Right ventricle myocardium superior (tissue), 1 donor: ENCODE results near the gene GFI1B. TPM values are rescaled to one million over a fixed set of nuclear protein-coding genes. Genes with fewer than 3 reads are reported as not detected.
A peak's percentile ranks its signal among the peaks of the same experiment; 100 is the strongest.
"Not testable (repeated sequence)": the region's sequence is repeated elsewhere in the genome, so short reads cannot be mapped to it uniquely, and the experiment has no call there.

Experiments used
- ATAC-seq: fragments of 200-7000 bp; cut with Tn5 transposase; one replicate; pipeline ENCODE4 v1.9.1; 2020; ENCODE audit warnings: mild to moderate bottlenecking; ENCODE audit not compliant: poor library complexity
- DNase-seq: peaks from one replicate; pipeline ENCODE4 v3.0.0-alpha.2; 2020
- intact Hi-C: fragments of 100-400 bp; cut with DNase I; formaldehyde crosslinking; loops from one replicate; pipeline ENCODE4 v1.11.2; 2022
- total RNA-seq: library from RNA; stranded (reverse); fragmentation: NEBNext Ultra II Directional; extraction: Animal tissue kit (Norgen Biotek cat#: 25700); gene quantifications from one replicate; pipeline ENCODE4 v1.2.1, GENCODE V29; 2021
- donor health status: DM: no; HTN: yes; CAD: no; lungs with severe emphysema.

Gene GFI1B
- total RNA-seq, 1 donor from 2014 or later, result not detected

DNA sequence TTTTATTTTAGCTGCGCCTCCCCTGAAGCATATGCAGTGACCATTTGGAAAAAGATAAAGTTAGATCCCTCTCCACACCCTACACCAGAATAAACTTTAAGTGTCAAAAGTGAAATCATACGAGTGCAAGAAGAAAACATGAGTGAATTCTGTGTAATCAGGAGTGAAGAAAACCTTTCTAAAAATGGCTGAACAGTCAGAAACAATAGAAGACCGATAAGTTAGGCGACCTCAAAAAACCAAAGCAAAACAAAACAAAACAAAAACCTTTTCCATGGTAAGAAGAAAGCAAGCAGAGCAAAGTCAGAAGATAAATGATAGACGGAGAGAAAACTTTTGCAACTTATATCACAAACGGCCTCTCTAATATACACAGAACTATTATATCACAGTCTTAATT, 17.5 kb upstream of the GFI1B start:
- intact Hi-C loops, result no loop called here
- DNase-seq, result no peak
- ATAC-seq, result no peak

DNA sequence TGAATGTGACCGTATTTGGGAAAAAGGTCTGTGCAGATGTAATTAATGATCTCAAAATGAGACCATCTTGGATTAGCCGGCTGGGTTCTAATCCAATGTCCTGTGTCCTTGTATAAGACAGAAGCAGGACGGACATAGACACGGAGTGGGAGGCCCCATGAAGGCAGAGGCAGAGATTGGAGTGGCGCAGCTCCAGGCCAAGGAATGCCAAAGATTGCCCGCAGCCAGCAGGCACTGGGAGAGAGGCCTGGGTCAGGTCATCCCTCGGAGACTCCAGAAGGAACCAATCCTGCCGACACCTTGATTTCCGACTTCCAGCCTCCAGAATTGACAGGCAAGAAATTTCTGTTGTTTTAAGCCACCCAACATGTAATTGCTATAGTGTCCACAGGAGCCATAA, 13.0 kb upstream of the GFI1B start:
- intact Hi-C loops, result no loop called here
- ATAC-seq, result peak; percentile 41

DNA sequence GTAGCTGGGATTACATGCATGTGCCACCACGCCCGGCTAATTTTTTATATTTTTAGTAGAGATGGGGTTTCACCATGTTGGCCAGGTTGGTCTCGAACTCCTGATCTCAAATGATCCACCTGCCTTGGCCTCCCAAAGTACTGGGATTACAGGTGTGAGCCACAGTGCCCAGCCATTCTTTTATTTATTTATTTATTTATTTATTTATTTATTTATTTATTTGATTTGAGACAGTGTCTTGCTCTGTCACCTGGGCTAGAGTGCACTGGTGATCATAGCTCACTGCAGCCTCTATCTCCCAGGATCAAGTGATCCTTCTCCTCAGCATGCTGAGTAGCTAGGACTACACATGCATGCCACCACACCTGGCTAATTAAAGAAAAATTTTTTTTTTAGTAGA, 10.6 kb upstream of the GFI1B start:
- intact Hi-C loops, ATAC-seq, DNase-seq: not testable (repeated sequence)

More for the DNA sequence above, 13.0 kb upstream of the GFI1B start:
- no peak for DNase-seq

DNA sequence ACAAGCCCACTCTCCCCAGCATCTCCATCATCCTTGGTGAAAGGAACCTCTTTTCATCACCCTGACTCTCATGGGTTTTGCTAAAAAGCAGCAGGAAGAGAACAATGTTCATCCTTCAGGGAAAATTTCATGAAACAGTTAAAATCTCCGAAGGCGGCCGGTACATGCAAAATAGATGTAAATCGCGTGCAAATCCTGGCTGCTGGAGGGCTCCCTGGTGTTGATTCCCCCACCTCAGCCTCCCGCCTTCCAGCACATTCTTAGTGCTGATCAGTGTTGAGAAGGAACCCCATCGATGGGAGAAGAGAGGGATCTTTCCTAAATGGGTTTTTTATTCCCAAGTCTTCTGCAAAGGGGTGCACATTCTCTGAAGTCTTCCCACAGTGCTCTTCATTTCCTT, 8.7 kb upstream of the GFI1B start:
- ATAC-seq (no peak), DNase-seq (no peak)
- intact Hi-C loops, result loop anchor here (10.0 kb wide), 1 partner anchor 155 kb away; no protein-coding TSS in a partner anchor

DNA sequence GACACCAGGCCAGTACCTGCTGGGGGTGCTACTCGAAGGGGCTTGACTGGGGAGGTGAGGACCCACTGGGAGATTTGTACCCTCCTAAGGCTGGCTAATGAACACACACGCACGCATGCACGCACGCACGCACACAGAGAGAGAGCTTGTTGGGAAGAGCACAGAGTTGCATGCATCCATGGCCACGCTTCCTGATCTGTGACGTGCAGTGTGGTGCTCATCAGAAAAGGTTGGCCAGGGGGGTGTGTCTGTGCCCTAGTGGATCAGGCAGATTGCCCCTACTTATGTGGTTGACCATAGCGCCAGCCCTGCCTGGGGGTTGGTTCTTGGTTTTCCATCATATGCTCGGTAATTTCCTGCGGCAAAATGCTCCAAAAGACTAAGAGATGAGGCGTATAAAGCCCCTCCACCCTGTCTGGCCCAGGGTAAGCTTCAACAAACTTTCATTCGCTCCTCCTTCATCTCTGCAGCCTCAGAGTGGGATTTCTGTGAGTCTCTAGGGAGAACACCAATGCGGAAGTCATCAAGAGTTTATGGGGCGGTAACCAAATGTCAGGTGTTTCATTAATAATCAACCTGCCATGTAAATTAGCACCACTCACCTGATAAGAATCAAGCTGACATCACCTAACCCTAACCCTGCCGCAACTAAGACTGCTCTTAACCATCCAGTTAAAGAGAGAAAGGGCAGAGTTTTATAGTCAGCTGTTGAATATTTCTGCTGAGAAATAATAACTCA, 8.0 kb upstream of the GFI1B start:
- ATAC-seq, result no peak
- no peak for DNase-seq
- intact Hi-C loops, result loop anchor here (10.0 kb wide), 1 partner anchor 156 kb away; no protein-coding TSS in a partner anchor

DNA sequence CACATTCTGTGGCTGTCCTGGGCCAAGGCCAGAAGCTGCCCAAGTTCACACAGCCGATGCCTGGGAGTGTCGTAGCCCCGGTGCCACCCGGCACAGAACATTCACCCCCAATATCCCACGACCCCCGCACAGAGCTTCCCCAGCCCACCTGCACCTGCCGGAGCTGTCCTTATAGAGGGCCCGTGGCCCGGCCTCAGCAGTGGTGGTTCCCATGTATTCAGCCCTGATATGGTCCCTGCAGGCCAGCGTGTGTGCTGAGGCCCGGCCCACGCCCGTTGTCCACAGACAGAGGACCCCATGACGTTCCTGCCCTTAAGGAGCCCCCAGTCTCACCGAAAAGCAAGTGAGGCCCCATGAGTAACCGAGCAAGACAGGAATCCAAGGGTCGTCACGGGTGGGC, 5.3 kb upstream of the GFI1B start:
- no peak for ATAC-seq
- intact Hi-C loops, result loop anchor here (10.0 kb wide), 1 partner anchor 158 kb away; no protein-coding TSS in a partner anchor
- DNase-seq, result no peak

DNA sequence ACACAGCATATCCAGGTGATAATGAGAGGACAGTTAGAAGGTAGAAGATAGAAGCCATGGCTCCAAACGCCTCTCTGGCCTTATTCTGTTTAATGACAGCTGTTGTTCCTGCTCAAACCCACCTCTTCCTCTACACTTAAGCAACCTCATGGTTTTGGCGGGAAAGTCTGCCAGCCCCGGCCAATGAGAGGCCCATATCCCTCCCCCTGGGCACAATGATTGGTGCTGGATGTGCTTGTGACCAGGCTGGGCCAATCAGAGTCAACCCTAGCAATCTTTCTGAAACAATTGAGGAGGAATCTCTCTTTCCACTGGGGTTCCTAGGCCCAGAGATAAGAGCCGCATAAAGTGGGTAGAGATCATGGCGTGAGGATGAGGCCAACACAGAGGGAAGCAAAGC, 4.8 kb upstream of the GFI1B start:
- DNase-seq (no peak), ATAC-seq (no peak)
- intact Hi-C loops, result loop anchor here (10.0 kb wide), 1 partner anchor 159 kb away; no protein-coding TSS in a partner anchor

DNA sequence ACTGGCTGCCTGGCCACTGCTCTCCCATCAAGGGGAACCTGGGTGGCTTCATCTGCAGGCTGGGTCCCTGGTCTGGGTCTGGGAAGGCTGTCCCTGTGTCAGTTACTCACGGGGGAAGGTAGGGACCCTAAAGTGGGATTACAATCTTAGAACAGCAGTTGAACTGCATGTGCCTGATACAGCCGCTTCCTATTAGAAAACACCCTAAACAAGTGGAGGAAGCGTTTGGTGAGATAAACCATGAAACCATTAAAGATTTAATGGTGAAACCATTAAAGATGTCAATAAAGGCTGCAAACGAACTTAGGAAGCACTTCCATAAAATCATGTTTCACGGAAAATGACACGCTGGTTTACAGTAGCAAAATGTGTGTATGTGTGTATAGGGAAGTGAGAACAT, 2.5 kb upstream of the GFI1B start:
- DNase-seq (no peak), ATAC-seq (no peak)
- intact Hi-C loops, result loop anchor here (10.0 kb wide), 1 partner anchor 161 kb away; no protein-coding TSS in a partner anchor

DNA sequence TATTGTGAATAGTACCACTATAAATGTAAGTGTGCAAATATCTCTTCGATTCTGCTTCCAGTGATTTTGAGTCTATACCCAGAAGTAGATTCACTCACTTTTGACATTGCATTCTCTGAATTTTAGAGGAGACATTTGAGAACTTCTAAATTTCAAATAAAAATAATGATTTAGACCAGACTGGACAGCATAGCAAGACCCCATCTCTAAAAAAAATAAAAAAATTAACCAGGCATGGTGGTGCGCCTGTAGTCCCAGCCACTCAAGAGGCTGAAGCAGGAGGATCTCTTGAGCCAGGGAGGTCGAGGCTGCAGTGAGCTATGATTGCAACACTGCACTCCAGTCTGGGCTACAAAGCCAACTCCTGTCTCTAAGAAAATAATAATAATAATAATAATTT, 1.9 kb upstream of the GFI1B start:
- intact Hi-C loops, result loop anchor here (10.0 kb wide), 1 partner anchor 162 kb away; no protein-coding TSS in a partner anchor
- ATAC-seq, result no peak

DNA sequence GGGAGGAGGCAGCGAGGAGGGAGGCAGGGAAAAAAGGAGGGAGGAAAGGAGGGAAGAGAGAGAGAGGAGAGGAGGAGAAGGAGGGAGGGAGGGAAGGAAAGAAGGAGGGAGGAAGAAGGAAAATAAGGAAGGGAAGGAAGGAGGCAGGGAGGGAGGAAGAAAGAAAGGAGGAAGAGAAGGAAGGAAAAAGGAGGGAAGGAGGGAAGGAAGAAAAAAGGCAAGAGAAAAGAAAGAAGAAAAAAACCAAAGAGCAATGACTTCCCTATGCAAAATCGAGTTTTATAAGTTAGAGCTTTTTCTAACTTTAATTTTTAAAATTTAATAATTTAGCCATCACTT, 413 bp upstream of the GFI1B start:
- DNase-seq, result no peak
- no peak for ATAC-seq
- intact Hi-C loops, result loop anchor here (10.0 kb wide), 1 partner anchor 163 kb away; no protein-coding TSS in a partner anchor

More for the DNA sequence above, 1.9 kb upstream of the GFI1B start:
- no peak for DNase-seq

DNA sequence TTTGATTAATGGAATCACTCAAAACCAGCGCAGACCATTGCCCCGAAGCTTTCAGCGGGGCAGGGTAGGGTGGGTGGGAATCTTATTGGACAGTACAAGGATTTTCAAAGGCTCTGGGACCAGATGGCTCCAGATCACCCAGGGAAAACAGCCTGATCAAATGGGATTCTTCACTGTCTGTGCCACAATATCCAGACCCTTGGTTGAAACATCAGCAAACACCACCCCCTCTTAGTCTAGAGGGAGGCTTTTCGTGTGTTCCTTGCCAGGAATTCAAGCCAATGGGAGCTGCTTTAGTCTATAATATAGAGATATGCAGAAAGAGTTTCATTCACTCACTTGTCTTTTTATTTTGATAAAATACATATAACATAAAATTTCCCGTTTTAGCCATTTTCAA, 1.7 kb downstream of the GFI1B start:
- intact Hi-C loops, result no loop called here
- DNase-seq (no peak), ATAC-seq (no peak)

DNA sequence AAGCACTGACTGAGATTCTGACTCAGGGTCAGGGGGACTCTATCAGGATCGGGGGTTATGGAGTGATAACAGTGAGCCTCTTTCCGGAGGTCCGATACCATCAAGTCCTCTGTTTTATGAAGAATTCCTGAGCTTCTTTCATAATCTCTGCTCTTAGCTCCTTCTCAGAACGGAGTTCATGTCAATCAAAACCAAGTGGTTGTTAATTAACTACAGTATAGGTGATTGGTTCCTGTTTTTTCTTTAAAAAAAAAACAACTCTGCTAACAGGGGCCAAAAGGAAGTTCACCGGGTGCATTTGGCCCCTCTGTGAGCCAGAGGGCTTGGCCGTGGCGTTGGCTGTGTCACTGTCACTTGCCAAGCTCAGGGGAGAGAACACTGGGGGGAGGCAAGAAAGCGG, 4.0 kb downstream of the GFI1B start:
- DNase-seq (no peak), ATAC-seq (no peak)
- intact Hi-C loops, result no loop called here

DNA sequence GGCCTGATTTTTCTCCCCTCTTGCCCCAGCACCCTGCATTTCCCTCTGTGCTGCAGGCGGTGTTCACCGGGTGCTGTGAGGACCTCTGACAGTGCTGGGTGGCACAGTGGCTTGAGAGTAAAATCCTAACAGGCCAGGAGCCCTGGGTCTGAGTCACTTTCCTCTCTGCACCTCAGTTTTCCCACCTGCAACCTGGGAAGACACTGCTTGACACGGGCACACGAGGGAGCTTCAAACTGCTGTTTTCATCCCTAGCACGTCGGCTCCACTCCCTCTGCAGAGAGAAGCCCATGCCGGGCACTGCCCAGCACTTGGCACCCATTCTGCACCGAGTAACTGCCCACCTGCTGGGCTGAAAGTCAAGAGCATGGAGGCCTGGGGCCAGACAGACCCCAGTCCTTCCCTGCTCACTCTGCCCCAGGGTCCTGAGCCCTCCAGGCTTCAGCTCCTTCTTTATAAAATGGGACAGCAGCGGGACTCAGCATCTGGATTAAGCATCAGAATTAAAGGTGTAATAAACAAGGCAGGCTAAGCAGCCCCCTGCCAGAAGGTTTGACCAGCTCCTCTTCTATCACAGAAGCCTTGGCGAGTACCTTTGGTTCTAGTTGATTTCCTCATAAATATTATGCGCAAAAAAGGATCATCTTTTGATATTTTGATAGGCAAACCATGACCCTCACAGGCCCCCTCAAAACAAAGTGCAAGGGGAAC, 5.2 kb downstream of the GFI1B start:
- DNase-seq (no peak), ATAC-seq (no peak)
- intact Hi-C loops, result no loop called here

DNA sequence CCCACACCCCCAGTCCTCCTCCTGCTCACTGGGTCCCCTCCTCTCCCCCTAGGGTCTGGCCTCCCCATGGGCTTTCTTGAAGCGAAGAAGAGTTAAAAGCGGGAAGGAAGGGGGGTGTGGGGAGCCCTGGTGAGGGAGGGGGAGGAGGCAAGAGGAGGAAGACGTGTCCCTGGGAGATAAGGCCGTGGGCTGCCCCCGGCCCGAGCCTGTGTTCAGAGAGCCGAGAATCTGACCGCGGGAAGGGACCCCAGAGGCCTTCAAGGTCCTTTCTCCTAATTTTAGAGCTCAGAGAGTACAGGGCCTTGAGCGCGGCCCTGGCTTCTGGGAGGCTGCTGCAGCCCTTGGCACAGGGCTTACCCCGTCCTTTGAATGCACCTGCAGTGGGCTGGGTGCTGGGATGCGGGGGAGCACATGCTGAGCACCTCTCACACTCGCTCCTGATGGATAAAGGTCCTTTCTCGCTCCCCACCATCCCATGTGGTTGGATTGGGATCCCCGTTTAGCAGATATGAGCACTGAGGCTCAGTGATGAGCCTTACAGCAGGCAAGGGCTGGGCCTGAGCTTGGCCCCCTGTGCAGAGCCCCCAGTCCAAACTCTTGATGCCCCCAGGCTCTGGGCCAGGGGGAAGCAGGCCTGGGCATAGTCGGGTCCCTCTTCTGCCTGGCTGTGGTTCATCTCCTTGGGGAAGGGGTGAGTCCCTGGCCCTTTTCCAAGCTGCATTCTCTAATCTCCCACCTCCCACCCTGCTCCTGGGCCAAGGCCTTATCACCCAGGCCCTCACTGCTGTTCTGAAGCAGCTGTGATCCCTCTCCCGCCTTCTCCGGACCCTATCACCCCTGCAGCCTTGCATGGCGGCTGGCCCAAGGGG, 5.9 kb downstream of the GFI1B start:
- intact Hi-C loops, result no loop called here

DNA sequence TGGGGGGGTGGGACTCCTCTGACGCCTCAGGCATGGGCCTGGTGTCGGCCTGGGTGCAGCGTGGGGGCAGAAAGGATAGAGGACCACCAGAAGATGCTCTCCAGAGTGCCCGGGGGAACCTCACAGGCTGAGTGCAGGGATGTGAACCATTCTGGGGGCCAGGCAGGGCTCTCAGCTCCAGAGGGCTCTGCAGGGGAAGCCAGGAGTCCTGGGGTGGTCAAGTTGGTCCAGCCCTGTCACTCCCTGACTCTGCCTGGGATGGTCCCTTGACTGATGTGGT, 6.5 kb downstream of the GFI1B start:
- intact Hi-C loops, result no loop called here
- no peak for DNase-seq
- ATAC-seq, result no peak

More for the DNA sequence above, 5.9 kb downstream of the GFI1B start:
- no peak for DNase-seq
- ATAC-seq, result no peak

DNA sequence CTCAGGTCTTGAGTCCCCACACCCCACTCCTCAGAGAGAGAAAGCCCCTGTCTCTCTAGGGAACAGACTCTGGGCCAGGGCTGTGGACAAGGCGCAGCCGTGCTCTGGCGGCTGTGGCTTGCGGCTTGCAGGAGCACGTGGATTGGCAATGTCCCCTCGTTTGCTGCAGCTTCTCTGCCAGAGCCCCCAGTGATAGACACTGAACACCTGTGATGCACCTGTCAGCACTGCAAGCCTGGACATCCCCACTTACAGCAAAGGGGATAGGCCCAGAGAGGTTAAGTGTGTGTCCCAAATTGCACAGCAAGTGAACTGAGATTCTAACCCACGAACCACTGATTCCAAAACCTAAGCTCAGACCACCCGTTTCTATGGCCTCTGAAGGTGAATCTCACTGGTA, 7.0 kb downstream of the GFI1B start:
- intact Hi-C loops, result no loop called here
- ATAC-seq, result no peak

DNA sequence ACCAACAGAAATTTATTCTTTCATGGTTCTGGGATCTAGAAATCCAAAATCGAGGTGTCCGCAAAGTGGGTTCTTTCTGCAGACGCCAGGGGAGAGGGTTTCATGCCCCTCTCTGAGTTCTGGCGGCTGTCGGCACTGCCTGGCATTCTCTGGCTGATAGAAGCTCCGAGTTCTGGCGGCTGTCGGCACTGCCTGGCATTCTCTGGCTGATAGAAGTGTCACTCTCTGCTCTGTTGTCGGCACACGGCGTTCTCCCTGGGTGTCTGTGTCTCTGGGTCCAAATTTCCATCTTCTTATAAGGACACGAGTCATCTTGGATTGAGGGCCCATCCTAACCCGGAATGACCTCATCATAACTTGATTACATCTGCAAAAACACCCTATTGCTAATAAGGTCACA, 7.6 kb downstream of the GFI1B start:
- intact Hi-C loops, result no loop called here
- DNase-seq (peak; percentile 60), ATAC-seq (peak; percentile 85)

More for the DNA sequence above, 7.0 kb downstream of the GFI1B start:
- DNase-seq, result no peak

DNA sequence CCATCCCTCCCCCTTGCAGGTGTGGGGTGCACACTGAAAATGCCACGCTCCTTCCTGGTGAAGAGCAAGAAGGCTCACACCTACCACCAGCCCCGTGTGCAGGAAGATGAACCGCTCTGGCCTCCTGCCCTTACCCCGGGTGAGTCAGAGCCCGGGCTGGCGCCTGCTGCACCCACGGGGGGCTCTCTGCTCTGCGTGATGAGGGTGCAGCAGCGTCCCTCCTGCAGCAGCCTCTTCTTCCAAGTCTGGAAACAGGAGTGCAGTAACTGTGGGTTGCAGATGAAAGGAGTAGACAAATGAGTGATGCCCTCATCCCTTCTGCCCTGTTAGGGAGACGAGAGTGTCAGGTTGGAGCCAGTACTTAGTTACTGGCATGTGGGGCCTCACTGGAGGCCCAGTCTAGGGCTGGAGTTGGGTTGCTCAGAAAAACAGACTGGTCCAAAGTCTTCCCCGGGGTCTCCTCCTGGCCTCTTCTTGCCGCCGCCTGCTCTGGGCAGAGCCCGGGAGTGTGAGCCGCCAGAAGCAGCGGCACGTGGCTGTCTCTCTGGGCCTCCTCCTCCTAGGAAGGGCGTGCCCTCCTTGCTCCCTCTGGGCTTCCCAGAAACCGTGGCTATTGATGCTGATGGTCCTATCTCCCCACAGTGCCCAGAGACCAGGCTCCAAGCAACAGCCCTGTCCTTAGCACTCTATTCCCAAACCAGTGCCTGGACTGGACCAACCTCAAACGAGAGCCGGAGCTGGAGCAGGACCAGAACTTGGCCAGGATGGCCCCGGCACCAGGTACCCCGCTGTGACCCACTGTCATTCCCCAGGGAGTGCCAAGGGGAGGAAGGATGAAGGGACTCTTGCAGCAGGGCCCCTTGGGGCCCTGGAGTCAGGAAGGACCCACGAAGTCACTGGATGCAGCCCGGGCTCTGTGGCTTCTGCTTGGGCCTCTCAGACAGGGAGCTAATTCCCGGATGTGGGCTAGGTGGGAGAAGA, 8.4 kb downstream of the GFI1B start:
- intact Hi-C loops, result no loop called here
- ATAC-seq (peak; percentile 25), DNase-seq (no peak)
